ENCODE results near the gene TSPEAR. TPM values are rescaled to one million over a fixed set of nuclear protein-coding genes. Genes with fewer than 3 reads are reported as not detected.

Gene TSPEAR
- total and polyA plus RNA-seq, 4 experiments from 2014 or later = 0.07 TPM; not detected in 3

DNA sequence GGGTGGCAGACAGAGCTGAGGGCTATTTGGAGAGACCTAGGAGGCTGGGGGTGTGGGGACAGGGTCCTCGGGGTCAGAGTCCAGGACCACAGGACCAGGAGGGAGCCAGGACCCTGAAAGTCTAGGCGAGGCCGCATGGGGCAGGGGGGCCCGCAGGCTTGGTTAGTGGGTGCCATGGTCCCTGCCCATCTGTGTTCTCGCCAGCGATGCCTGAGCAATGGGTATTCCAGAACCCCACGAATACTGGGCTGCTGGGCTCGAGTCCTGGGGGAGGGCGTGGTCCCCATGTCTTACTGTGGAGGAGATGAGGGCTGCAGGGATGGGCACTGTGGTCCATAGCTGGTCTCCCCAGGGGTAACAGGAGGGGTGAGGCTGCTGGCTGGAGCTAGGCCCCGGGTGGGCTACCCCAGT, 121.1 kb downstream of the TSPEAR start:
- no peak overlapping the region for H3K4me3 Mint-ChIP-seq
- Histone ChIP-seq H3K9me3 (ENCODE audit: control insufficient read depth in 1 of 2, low read length in 2 of 2) (no peaks in the 10 kb centered on the region), H3K27me3 (ENCODE audit: insufficient read depth, low read length) (no peaks in the 10 kb centered on the region), H3K4me1 (ENCODE audit: insufficient read depth, low read length) (no peaks in the 10 kb centered on the region), H3K36me3 (ENCODE audit: insufficient read depth, low read length) (no peaks in the 10 kb centered on the region), H3K27ac (ENCODE audit: low read depth, low read length) (no peak overlapping the region), H3K4me3 (ENCODE audit: low read length in 2 of 2) (no peak overlapping the region)
- no peaks in the 10 kb centered on the region for H3K36me3 Mint-ChIP-seq
- peaks cover 14 to 16% of the 10 kb centered on the region in 2 donors for H3K27me3 Mint-ChIP-seq
- intact Hi-C loops (cut with micrococcal nuclease) = no loop called here
- no peak for DNase-seq
- peaks cover 0 to 8% (median 3%) of the 10 kb centered on the region in 4 donors for H3K4me1 Mint-ChIP-seq
- ChIA-PET CTCF (ENCODE audit: partially characterized antibody) (no interaction called here), POLR2A (ENCODE audit: partially characterized antibody) (no interaction called here)
- H3K27ac Mint-ChIP-seq = no peak overlapping the region
- H3K9me3 Mint-ChIP-seq = no peaks in the 10 kb centered on the region

DNA sequence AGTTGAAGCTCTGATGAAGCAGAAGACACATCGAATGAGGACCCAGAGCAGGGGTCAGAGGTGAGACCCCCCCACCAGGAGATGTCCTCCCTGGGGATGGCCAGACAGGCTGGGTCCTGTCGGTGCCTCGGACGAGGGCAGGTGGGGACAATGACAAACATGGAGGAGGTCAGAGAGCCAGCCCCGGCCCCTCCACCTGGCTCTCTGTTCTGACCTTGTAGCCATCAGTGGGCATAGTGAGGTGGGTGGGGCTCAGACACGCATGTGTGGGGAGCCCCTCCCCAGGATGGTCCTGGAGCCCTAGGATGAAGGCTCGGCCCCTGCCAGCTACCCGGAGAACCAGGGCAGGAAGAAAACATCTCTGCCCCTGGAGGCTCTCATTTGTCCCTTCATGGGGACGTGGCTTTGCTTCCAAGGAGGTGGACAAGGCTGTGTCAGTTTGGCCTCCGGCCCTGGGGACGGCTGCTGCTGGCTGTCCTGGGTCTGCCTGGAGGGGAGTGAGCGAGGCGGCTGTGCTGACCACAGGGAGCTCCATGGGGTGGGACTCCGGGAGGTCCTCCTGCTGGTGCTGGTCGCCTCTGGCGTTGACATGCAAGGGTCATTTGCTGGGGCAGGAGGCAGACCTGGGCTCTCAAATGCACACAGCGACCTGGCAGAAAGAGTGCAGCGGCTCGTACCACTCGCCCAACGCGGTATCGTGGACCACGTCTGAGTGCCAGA, 121.6 kb downstream of the TSPEAR start:
- H3K9me3 ChIP-seq (ENCODE audit: control insufficient read depth in 1 of 2, low read length in 2 of 2) = no peaks in the 10 kb centered on the region
- intact Hi-C loops (cut with micrococcal nuclease) = no loop called here
- no peak overlapping the region for H3K4me3 ChIP-seq (ENCODE audit: low read length in 2 of 2)
- peaks cover 15 to 18% of the 10 kb centered on the region in 2 donors for H3K27me3 Mint-ChIP-seq
- no peaks in the 10 kb centered on the region for H3K36me3 ChIP-seq (ENCODE audit: insufficient read depth, low read length)
- CTCF ChIA-PET (ENCODE audit: partially characterized antibody) = no interaction called here
- no peaks in the 10 kb centered on the region for H3K36me3 Mint-ChIP-seq
- POLR2A ChIA-PET (ENCODE audit: partially characterized antibody) = no interaction called here
- H3K27me3 ChIP-seq (ENCODE audit: insufficient read depth, low read length) = no peaks in the 10 kb centered on the region
- H3K4me3 Mint-ChIP-seq = no peak overlapping the region
- no peaks in the 10 kb centered on the region for H3K9me3 Mint-ChIP-seq
- peak overlapping the region in 2 of 7 donors; percentile 19 to 24 for H3K27ac Mint-ChIP-seq
- H3K27ac ChIP-seq (ENCODE audit: low read depth, low read length) = no peak overlapping the region
- peaks cover 0 to 5% (median 3%) of the 10 kb centered on the region in 4 donors for H3K4me1 Mint-ChIP-seq
- no peak for DNase-seq
- H3K4me1 ChIP-seq (ENCODE audit: insufficient read depth, low read length) = no peaks in the 10 kb centered on the region

DNA sequence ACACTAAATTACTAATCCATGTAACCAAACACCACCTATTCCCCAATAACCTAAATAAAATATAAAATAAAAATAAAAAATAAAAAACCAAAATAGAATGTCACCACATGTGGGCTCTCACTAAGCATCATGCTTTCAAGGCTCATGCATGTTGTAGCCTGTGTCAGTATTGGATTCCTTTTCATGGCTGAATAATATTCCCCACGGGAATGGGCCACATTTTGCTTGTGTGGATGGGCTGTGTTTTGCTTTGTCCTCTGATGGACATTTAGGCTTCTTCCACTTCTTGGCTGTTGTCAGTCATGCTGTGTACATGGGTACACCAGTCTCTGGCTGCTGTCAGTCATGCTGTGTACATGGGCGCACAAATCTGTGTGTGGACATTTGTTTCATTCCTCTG, 122.3 kb downstream of the TSPEAR start:
- Mint-ChIP-seq H3K27ac (peak overlapping the region in 2 of 7 donors; percentile 19 to 24), H3K4me3 (no peak overlapping the region), H3K36me3 (no peaks in the 10 kb centered on the region), H3K27me3 (peaks cover 15 to 18% of the 10 kb centered on the region in 2 donors), H3K9me3 (no peaks in the 10 kb centered on the region), H3K4me1 (peaks cover 5 to 9% (median 7%) of the 10 kb centered on the region in 4 donors)
- no peaks in the 10 kb centered on the region for H3K36me3 ChIP-seq (ENCODE audit: insufficient read depth, low read length)
- ChIA-PET POLR2A (ENCODE audit: partially characterized antibody) (no interaction called here), CTCF (ENCODE audit: partially characterized antibody) (no interaction called here)
- intact Hi-C loops (cut with micrococcal nuclease) = no loop called here
- no peaks in the 10 kb centered on the region for H3K9me3 ChIP-seq (ENCODE audit: control insufficient read depth in 1 of 2, low read length in 2 of 2)
- H3K4me1 ChIP-seq (ENCODE audit: insufficient read depth, low read length) = peaks cover 2% of the 10 kb centered on the region
- H3K27ac ChIP-seq (ENCODE audit: low read depth, low read length) = no peak overlapping the region
- H3K27me3 ChIP-seq (ENCODE audit: insufficient read depth, low read length) = no peaks in the 10 kb centered on the region
- H3K4me3 ChIP-seq (ENCODE audit: low read length in 2 of 2) = no peak overlapping the region
- no peak for DNase-seq

- Histone ChIP-seq H3K36me3 (ENCODE audit: insufficient read depth, low read length) (no peaks in the 10 kb centered on the region), H3K27ac (ENCODE audit: low read depth, low read length) (no peak overlapping the region), H3K27me3 (ENCODE audit: insufficient read depth, low read length) (no peaks in the 10 kb centered on the region), H3K4me1 (ENCODE audit: insufficient read depth, low read length) (peaks cover 5% of the 10 kb centered on the region), H3K9me3 (ENCODE audit: control insufficient read depth in 1 of 2, low read length in 2 of 2) (peaks cover 0 to 4% of the 10 kb centered on the region in 2 donors), H3K4me3 (ENCODE audit: low read length in 2 of 2) (no peak overlapping the region)
- Mint-ChIP-seq H3K9me3 (peaks cover 0 to 21% (median 10%) of the 10 kb centered on the region in 8 donors), H3K36me3 (no peaks in the 10 kb centered on the region), H3K4me3 (no peak overlapping the region), H3K27ac (peak overlapping the region in 1 of 7 donors; percentile 18), H3K27me3 (peaks cover 14 to 15% of the 10 kb centered on the region in 2 donors), H3K4me1 (peaks cover 12 to 21% (median 14%) of the 10 kb centered on the region in 4 donors)
- DNase-seq = no peak
- intact Hi-C loops (cut with micrococcal nuclease) = no loop called here
- POLR2A ChIA-PET (ENCODE audit: partially characterized antibody) = no interaction called here
- CTCF ChIA-PET (ENCODE audit: partially characterized antibody) = no interaction called here
Measured at GRCh38 chr21:44585892-44586291, 125.5 kb downstream of the TSPEAR start.

DNA sequence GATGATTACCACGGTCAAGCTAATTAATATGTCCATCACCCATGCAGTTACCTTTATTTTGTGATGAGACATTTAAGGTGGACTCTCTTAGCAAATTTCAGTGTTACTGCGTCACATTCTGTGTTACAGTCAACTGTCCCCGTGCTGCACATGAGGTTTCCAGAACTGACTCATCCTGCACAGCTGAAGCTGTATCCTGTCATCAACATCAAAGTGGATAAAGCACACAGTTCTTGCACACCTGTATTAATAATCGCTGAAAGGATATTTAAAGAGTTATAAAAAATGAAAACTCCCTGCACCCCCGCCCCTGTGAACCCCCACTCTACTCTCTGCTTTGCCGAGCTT, 127.6 kb downstream of the TSPEAR start:
- H3K4me1 ChIP-seq (ENCODE audit: insufficient read depth, low read length) = peaks cover 5% of the 10 kb centered on the region
- H3K9me3 ChIP-seq (ENCODE audit: control insufficient read depth in 1 of 2, low read length in 2 of 2) = peaks cover 0 to 4% of the 10 kb centered on the region in 2 donors
- no peaks in the 10 kb centered on the region for H3K27me3 ChIP-seq (ENCODE audit: insufficient read depth, low read length)
- no peak overlapping the region for H3K4me3 ChIP-seq (ENCODE audit: low read length in 2 of 2)
- H3K27me3 Mint-ChIP-seq = peaks cover 11 to 15% of the 10 kb centered on the region in 2 donors
- no peaks in the 10 kb centered on the region for H3K36me3 Mint-ChIP-seq
- no peaks in the 10 kb centered on the region for H3K36me3 ChIP-seq (ENCODE audit: insufficient read depth, low read length)
- H3K4me3 Mint-ChIP-seq = peak overlapping the region in 2 of 8 donors; percentile 12 to 33
- ChIA-PET CTCF (ENCODE audit: partially characterized antibody) (interaction anchor here (1.2 kb wide), 1 partner anchor 159 kb away, joined by 4 read pairs; no protein-coding TSS in a partner anchor), POLR2A (ENCODE audit: partially characterized antibody) (interaction anchor here (1.0 kb wide), 1 partner anchor 74 kb away, joined by 4 read pairs; the partner anchor contains the start of gene KRTAP12-3)
- peaks cover 0 to 26% (median 18%) of the 10 kb centered on the region in 8 donors for H3K9me3 Mint-ChIP-seq
- peak; percentile 32 to 52 (median 38) for DNase-seq
- peak overlapping the region in 2 of 7 donors; percentile 8 to 36 for H3K27ac Mint-ChIP-seq
- no peak overlapping the region for H3K27ac ChIP-seq (ENCODE audit: low read depth, low read length)
- intact Hi-C loops (cut with micrococcal nuclease) = loop anchor here (2.0 kb wide), 1 partner anchor 75 kb away; no protein-coding TSS in a partner anchor
- H3K4me1 Mint-ChIP-seq = peaks cover 13 to 21% (median 16%) of the 10 kb centered on the region in 4 donors

- H3K27ac Mint-ChIP-seq = peak overlapping the region in 2 of 7 donors; percentile 8 to 36
- Histone ChIP-seq H3K4me3 (ENCODE audit: low read length in 2 of 2) (no peak overlapping the region), H3K36me3 (ENCODE audit: insufficient read depth, low read length) (no peaks in the 10 kb centered on the region), H3K9me3 (ENCODE audit: control insufficient read depth in 1 of 2, low read length in 2 of 2) (peaks cover 0 to 4% of the 10 kb centered on the region in 2 donors), H3K27ac (ENCODE audit: low read depth, low read length) (no peak overlapping the region), H3K4me1 (ENCODE audit: insufficient read depth, low read length) (peaks cover 5% of the 10 kb centered on the region), H3K27me3 (ENCODE audit: insufficient read depth, low read length) (no peaks in the 10 kb centered on the region)
- peak overlapping the region in 2 of 8 donors; percentile 12 to 33 for H3K4me3 Mint-ChIP-seq
- DNase-seq = no peak
- ChIA-PET POLR2A (ENCODE audit: partially characterized antibody) (interaction anchor here (1.0 kb wide), 1 partner anchor 74 kb away, joined by 4 read pairs; the partner anchor contains the start of gene KRTAP12-3), CTCF (ENCODE audit: partially characterized antibody) (interaction anchor here (0.7 to 1.2 kb wide), 2 partner anchors 13 to 159 kb away, joined by 3 to 4 read pairs; no protein-coding TSS in a partner anchor)
- intact Hi-C loops (cut with micrococcal nuclease) = loop anchor here (2.0 kb wide), 1 partner anchor 76 kb away; no protein-coding TSS in a partner anchor
- H3K27me3 Mint-ChIP-seq = peaks cover 11 to 15% of the 10 kb centered on the region in 2 donors
- peaks cover 0 to 26% (median 18%) of the 10 kb centered on the region in 8 donors for H3K9me3 Mint-ChIP-seq
- H3K4me1 Mint-ChIP-seq = peaks cover 13 to 21% (median 16%) of the 10 kb centered on the region in 4 donors
- H3K36me3 Mint-ChIP-seq = no peaks in the 10 kb centered on the region
Measured at GRCh38 chr21:44583089-44583799, 128.1 kb downstream of the TSPEAR start.

GRCh38 chr21:44582055-44582454, 129.3 kb downstream of the TSPEAR start:
- Histone ChIP-seq H3K9me3 (ENCODE audit: control insufficient read depth in 1 of 2, low read length in 2 of 2) (peaks cover 0 to 4% of the 10 kb centered on the region in 2 donors), H3K36me3 (ENCODE audit: insufficient read depth, low read length) (no peaks in the 10 kb centered on the region), H3K27ac (ENCODE audit: low read depth, low read length) (no peak overlapping the region), H3K4me3 (ENCODE audit: low read length in 2 of 2) (no peak overlapping the region), H3K27me3 (ENCODE audit: insufficient read depth, low read length) (no peaks in the 10 kb centered on the region), H3K4me1 (ENCODE audit: insufficient read depth, low read length) (peaks cover 5% of the 10 kb centered on the region)
- no peak for DNase-seq
- peaks cover 0 to 38% (median 28%) of the 10 kb centered on the region in 8 donors for H3K9me3 Mint-ChIP-seq
- CTCF ChIA-PET (ENCODE audit: partially characterized antibody) = no interaction called here
- peaks cover 0 to 4% of the 10 kb centered on the region in 2 donors for H3K36me3 Mint-ChIP-seq
- POLR2A ChIA-PET (ENCODE audit: partially characterized antibody) = no interaction called here
- intact Hi-C loops (cut with micrococcal nuclease) = loop anchor here (2.0 kb wide), 1 partner anchor 77 kb away; no protein-coding TSS in a partner anchor
- peaks cover 9 to 14% of the 10 kb centered on the region in 2 donors for H3K27me3 Mint-ChIP-seq
- H3K4me1 Mint-ChIP-seq = peaks cover 13 to 21% (median 16%) of the 10 kb centered on the region in 4 donors
- H3K27ac Mint-ChIP-seq = peak overlapping the region in 1 of 7 donors; percentile 14
- no peak overlapping the region for H3K4me3 Mint-ChIP-seq

Measured in CD4-positive, alpha-beta memory T cell (primary cell).